Stimulated activated naive B cell treated with anti-CD40 and anti-IgM and Interleukin-4, amounts not matched to agents 10 μg/mL and 1 μg/mL and 100 μg/mL, for 72 hours (primary cell): ENCODE results near the gene GABRA4.

ENCODE experiments used
- ATAC-seq, 2 donors: fragments of 150-1000 bp; cut with Tn5 transposase; replicated peaks; 2 replicates each; pipeline ENCODE4 v1.10.0; 2021; ENCODE audit warnings: moderate library complexity in 1 of 2
- DNase-seq: peaks from one replicate; pipeline ENCODE4 v3.0.0; 2021
- H3K27ac Mint-ChIP-seq: one replicate; pipeline ENCODE4 v1.8.0; 2022; ENCODE audit warnings: mild to moderate bottlenecking, mixed read lengths
- H3K27me3 Mint-ChIP-seq, 2 donors: one replicate each; pipeline ENCODE4 v1.8.0; 2022; ENCODE audit warnings: mixed read lengths in 2 of 2
- H3K36me3 Mint-ChIP-seq, 2 donors: one replicate each; pipeline ENCODE4 v1.8.0; 2022; ENCODE audit warnings: mixed read lengths in 2 of 2, mild to moderate bottlenecking in 1 of 2
- H3K4me1 Mint-ChIP-seq, 2 donors: one replicate each; pipeline ENCODE4 v1.8.0; 2022; ENCODE audit warnings: mixed read lengths in 2 of 2, mild to moderate bottlenecking in 1 of 2
- H3K4me3 Mint-ChIP-seq, 2 donors: one replicate each; pipeline ENCODE4 v1.8.0; 2022; ENCODE audit warnings: mild to moderate bottlenecking in 2 of 2, mixed read lengths in 2 of 2, moderate library complexity in 1 of 2
- H3K9me3 Mint-ChIP-seq, 2 donors: one replicate each; pipeline ENCODE4 v1.8.0; 2022; ENCODE audit warnings: mixed read lengths in 2 of 2, mild to moderate bottlenecking in 1 of 2

Gene GABRA4

GRCh38 chr4:47000406-47000805 is 7.0 kb upstream of the GABRA4 start:
- Mint-ChIP-seq H3K36me3 (no peaks in the 10 kb centered on the region), H3K9me3 (no peaks in the 10 kb centered on the region), H3K4me3 (no peak overlapping the region), H3K27ac (no peak overlapping the region), H3K4me1 (no peaks in the 10 kb centered on the region), H3K27me3 (no peaks in the 10 kb centered on the region)
- DNase-seq (no peak), ATAC-seq (no peak)

DNA sequence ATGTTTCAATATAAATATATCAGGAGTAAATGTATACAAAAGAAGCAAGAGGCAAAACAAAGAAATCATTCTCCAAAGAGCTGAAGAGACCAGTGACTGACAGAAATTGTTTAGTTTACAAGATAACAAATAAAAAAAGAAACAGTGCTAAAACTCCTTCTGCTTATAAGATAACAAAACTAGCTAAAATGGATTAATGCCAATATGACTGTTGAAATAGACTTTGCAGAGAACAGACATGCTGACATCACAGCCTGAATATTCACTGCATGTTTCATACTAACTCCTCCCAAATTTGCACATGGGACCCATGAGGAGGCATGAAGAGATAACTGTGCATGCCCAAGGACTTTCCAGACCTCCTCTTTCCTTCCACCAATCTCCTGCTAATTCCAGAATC is 6.2 kb upstream of the GABRA4 start:
- H3K4me1 Mint-ChIP-seq = no peaks in the 10 kb centered on the region
- no peaks in the 10 kb centered on the region for H3K36me3 Mint-ChIP-seq
- H3K9me3 Mint-ChIP-seq = no peaks in the 10 kb centered on the region
- no peak overlapping the region for H3K27ac Mint-ChIP-seq
- no peak for ATAC-seq
- peaks cover 5 to 6% of the 10 kb centered on the region in 2 donors for H3K27me3 Mint-ChIP-seq
- no peak overlapping the region for H3K4me3 Mint-ChIP-seq
- DNase-seq = no peak

GRCh38 chr4:46994007-46994405 is 625 bp upstream of the GABRA4 start:
- Mint-ChIP-seq H3K9me3 (no peaks in the 10 kb centered on the region), H3K4me1 (peaks cover 3 to 22% of the 10 kb centered on the region in 2 donors), H3K36me3 (no peaks in the 10 kb centered on the region), H3K27me3 (peaks cover 33 to 40% of the 10 kb centered on the region in 2 donors), H3K27ac (peak overlapping the region; percentile 14), H3K4me3 (peak overlapping the region; percentile 39 to 65)
- DNase-seq (no peak), ATAC-seq (no peak)

DNA sequence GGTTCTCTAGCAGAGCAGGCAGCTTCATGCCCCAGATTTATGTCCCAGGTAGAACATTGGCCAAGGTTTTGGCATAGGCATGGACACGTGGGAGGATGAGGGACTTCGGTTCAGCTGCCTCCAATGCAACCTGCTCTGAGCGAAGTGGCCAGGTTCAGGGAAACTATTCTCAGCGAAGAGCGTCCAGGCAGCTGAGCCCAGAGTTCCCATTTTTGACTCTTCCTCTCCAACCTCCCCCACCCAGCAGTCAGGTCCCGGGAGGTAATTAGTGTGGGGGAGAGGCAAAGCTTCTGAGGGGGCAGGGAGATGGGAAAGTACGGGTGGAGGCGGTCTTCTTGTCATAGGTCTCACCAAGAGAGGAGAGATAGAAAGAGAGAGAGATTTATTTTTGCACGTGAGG is 1.0 kb downstream of the GABRA4 start:
- Mint-ChIP-seq H3K4me3 (peak overlapping the region in 1 of 2 donors; percentile 5), H3K4me1 (peaks cover 3 to 22% of the 10 kb centered on the region in 2 donors), H3K27ac (no peak overlapping the region), H3K27me3 (peaks cover 33 to 40% of the 10 kb centered on the region in 2 donors), H3K36me3 (no peaks in the 10 kb centered on the region), H3K9me3 (no peaks in the 10 kb centered on the region)
- ATAC-seq (no peak), DNase-seq (no peak)

GRCh38 chr4:46986922-46987638 is 6.3 kb downstream of the GABRA4 start:
- Mint-ChIP-seq H3K9me3 (no peaks in the 10 kb centered on the region), H3K27me3 (peaks cover 7 to 10% of the 10 kb centered on the region in 2 donors), H3K4me1 (peaks cover 0 to under 1% of the 10 kb centered on the region in 2 donors), H3K36me3 (no peaks in the 10 kb centered on the region), H3K4me3 (no peak overlapping the region), H3K27ac (no peak overlapping the region)
- no peak for ATAC-seq
- DNase-seq = no peak

- ATAC-seq (no peak), DNase-seq (no peak)
- Mint-ChIP-seq H3K4me1 (no peaks in the 10 kb centered on the region), H3K9me3 (peaks cover 0 to 2% of the 10 kb centered on the region in 2 donors), H3K27ac (no peak overlapping the region), H3K4me3 (no peak overlapping the region), H3K36me3 (no peaks in the 10 kb centered on the region), H3K27me3 (no peaks in the 10 kb centered on the region)
Observed at GRCh38 chr4:46984781-46985180, 8.6 kb downstream of the GABRA4 start.

- Mint-ChIP-seq H3K4me3 (no peak overlapping the region), H3K27me3 (no peaks in the 10 kb centered on the region), H3K27ac (no peak overlapping the region), H3K36me3 (no peaks in the 10 kb centered on the region), H3K4me1 (peaks cover 0 to 2% of the 10 kb centered on the region in 2 donors), H3K9me3 (peaks cover 0 to 2% of the 10 kb centered on the region in 2 donors)
- ATAC-seq (no peak), DNase-seq (no peak)
Observed at GRCh38 chr4:46980851-46981250, 12.5 kb downstream of the GABRA4 start.

GRCh38 chr4:46979726-46980125 is 13.7 kb downstream of the GABRA4 start:
- Mint-ChIP-seq H3K4me1 (peaks cover 0 to 2% of the 10 kb centered on the region in 2 donors), H3K36me3 (no peaks in the 10 kb centered on the region), H3K4me3 (no peak overlapping the region), H3K9me3 (peaks cover 0 to 2% of the 10 kb centered on the region in 2 donors), H3K27me3 (no peaks in the 10 kb centered on the region), H3K27ac (no peak overlapping the region)
- no peak for ATAC-seq
- DNase-seq = no peak

GRCh38 chr4:46979283-46979682 is 14.1 kb downstream of the GABRA4 start:
- DNase-seq (no peak), ATAC-seq (no peak)
- Mint-ChIP-seq H3K4me3 (no peak overlapping the region), H3K4me1 (peaks cover 0 to 2% of the 10 kb centered on the region in 2 donors), H3K9me3 (peaks cover 0 to 2% of the 10 kb centered on the region in 2 donors), H3K27ac (no peak overlapping the region), H3K27me3 (no peaks in the 10 kb centered on the region), H3K36me3 (no peaks in the 10 kb centered on the region)

- peaks cover 0 to 2% of the 10 kb centered on the region in 2 donors for H3K4me1 Mint-ChIP-seq
- H3K4me3 Mint-ChIP-seq = no peak overlapping the region
- H3K9me3 Mint-ChIP-seq = peaks cover 0 to 2% of the 10 kb centered on the region in 2 donors
- no peak for ATAC-seq
- H3K27ac Mint-ChIP-seq = no peak overlapping the region
- no peaks in the 10 kb centered on the region for H3K27me3 Mint-ChIP-seq
- H3K36me3 Mint-ChIP-seq = no peaks in the 10 kb centered on the region
- DNase-seq = no peak
Observed at GRCh38 chr4:46977245-46977644, 16.1 kb downstream of the GABRA4 start.

GRCh38 chr4:46975812-46976553 is 17.4 kb downstream of the GABRA4 start:
- no peaks in the 10 kb centered on the region for H3K27me3 Mint-ChIP-seq
- no peak overlapping the region for H3K4me3 Mint-ChIP-seq
- peaks cover 0 to 2% of the 10 kb centered on the region in 2 donors for H3K4me1 Mint-ChIP-seq
- H3K36me3 Mint-ChIP-seq = no peaks in the 10 kb centered on the region
- no peaks in the 10 kb centered on the region for H3K9me3 Mint-ChIP-seq
- DNase-seq (no peak), ATAC-seq (peak; percentile 25 to 49)
- no peak overlapping the region for H3K27ac Mint-ChIP-seq

GRCh38 chr4:46974891-46975543 is 18.4 kb downstream of the GABRA4 start:
- H3K4me1 Mint-ChIP-seq = peaks cover 0 to 2% of the 10 kb centered on the region in 2 donors
- H3K36me3 Mint-ChIP-seq = no peaks in the 10 kb centered on the region
- H3K27me3 Mint-ChIP-seq = no peaks in the 10 kb centered on the region
- no peaks in the 10 kb centered on the region for H3K9me3 Mint-ChIP-seq
- no peak overlapping the region for H3K4me3 Mint-ChIP-seq
- DNase-seq = no peak
- ATAC-seq = no peak
- no peak overlapping the region for H3K27ac Mint-ChIP-seq

- ATAC-seq = no peak
- H3K9me3 Mint-ChIP-seq = no peaks in the 10 kb centered on the region
- H3K4me3 Mint-ChIP-seq = no peak overlapping the region
- H3K27me3 Mint-ChIP-seq = no peaks in the 10 kb centered on the region
- no peak overlapping the region for H3K27ac Mint-ChIP-seq
- no peaks in the 10 kb centered on the region for H3K4me1 Mint-ChIP-seq
- no peaks in the 10 kb centered on the region for H3K36me3 Mint-ChIP-seq
- DNase-seq = no peak
Observed at GRCh38 chr4:46968847-46969246, 24.5 kb downstream of the GABRA4 start.

- H3K4me1 Mint-ChIP-seq = no peaks in the 10 kb centered on the region
- H3K36me3 Mint-ChIP-seq = no peaks in the 10 kb centered on the region
Observed at GRCh38 chr4:46967631-46968030, 25.8 kb downstream of the GABRA4 start.

More at GRCh38 chr4:46967631-46968030, 25.8 kb downstream of the GABRA4 start:
- DNase-seq = no peak
- ATAC-seq = no peak
- no peak overlapping the region for H3K27ac Mint-ChIP-seq
- no peaks in the 10 kb centered on the region for H3K27me3 Mint-ChIP-seq
- H3K4me3 Mint-ChIP-seq = no peak overlapping the region
- no peaks in the 10 kb centered on the region for H3K9me3 Mint-ChIP-seq
